HepG2 (cell line): ENCODE measurements around the gene DUS2. TPM values are rescaled to one million over a fixed set of nuclear protein-coding genes. Genes with fewer than 3 reads are reported as not detected.

Source experiments
- BHLHE40 ChIP-seq: IDR thresholded peaks from 2 replicates; pipeline ENCODE4 v1.6.1; 2011; ENCODE audit warnings: low read length, improper control_type of control experiment
- IRF2 ChIP-seq: IDR thresholded peaks from 2 replicates; pipeline ENCODE4 v1.6.1; 2018; ENCODE audit warnings: missing genetic modification reagents, missing compliant biosample characterization
- IRF9 ChIP-seq: sonication (generic); formaldehyde crosslinking; IDR thresholded peaks from 2 replicates; pipeline ENCODE4 v1.8.0; 2022; ENCODE audit warnings: missing genetic modification reagents, mild to moderate bottlenecking, borderline replicate concordance
- MEIS1 ChIP-seq: sonication (generic); formaldehyde crosslinking; IDR thresholded peaks from 2 replicates; pipeline ENCODE4 v1.9.0; 2021; ENCODE audit warnings: mild to moderate bottlenecking, missing genetic modification reagents, moderate library complexity, borderline replicate concordance
- PPARG ChIP-seq: conservative IDR thresholded peaks from 2 replicates; pipeline ENCODE4 v1.6.1; 2016; ENCODE audit warnings: missing biosample characterization, missing genetic modification reagents
- RFX5 ChIP-seq: IDR thresholded peaks from 2 replicates; pipeline ENCODE4 v1.6.1; 2011; ENCODE audit warnings: low read depth, low read length, improper control_type of control experiment
- SIX1 ChIP-seq: sonication (generic); formaldehyde crosslinking; IDR thresholded peaks from 2 replicates; pipeline ENCODE4 v1.4.0; 2020; ENCODE audit warnings: missing genetic modification reagents, borderline replicate concordance
- SP1 ChIP-seq, 2 experiments: fragments of 450-650 bp in 1 of 2; sonication (generic) in 1 of 2; formaldehyde crosslinking in 1 of 2; IDR thresholded peaks; 2 replicates each; pipeline versions ENCODE4 v1.4.0 to v1.6.1; 2016 to 2020; ENCODE audit warnings: missing genetic modification reagents in 1 of 2
- TRIM24 ChIP-seq: sonication (generic); formaldehyde crosslinking; IDR thresholded peaks from 2 replicates; pipeline ENCODE4 v1.8.0; 2022; ENCODE audit warnings: mild to moderate bottlenecking, missing genetic modification reagents
- ZBTB20 ChIP-seq: sonication (generic); formaldehyde crosslinking; IDR thresholded peaks from 2 replicates; pipeline ENCODE4 v1.8.1; 2023; ENCODE audit warnings: missing genetic modification reagents, low read depth, mild to moderate bottlenecking, borderline replicate concordance
- ZFP36L1 ChIP-seq: sonication (generic); formaldehyde crosslinking; IDR thresholded peaks from 2 replicates; pipeline ENCODE4 v1.8.0; 2022; ENCODE audit warnings: mild to moderate bottlenecking, missing genetic modification reagents, moderate library complexity
- ZNF20 ChIP-seq: sonication (generic); formaldehyde crosslinking; IDR thresholded peaks from 2 replicates; pipeline ENCODE4 v1.4.0; 2020; ENCODE audit warnings: mild to moderate bottlenecking, moderate library complexity, missing genetic modification reagents
- ZNF256 ChIP-seq: sonication (generic); formaldehyde crosslinking; conservative IDR thresholded peaks from 2 replicates; pipeline ENCODE4 v1.4.0; 2020; ENCODE audit warnings: missing genetic modification reagents
- ZNF326 ChIP-seq: sonication (generic); formaldehyde crosslinking; IDR thresholded peaks from 2 replicates; pipeline ENCODE4 v1.4.0; 2020; ENCODE audit warnings: missing genetic modification reagents, borderline replicate concordance
- ZNF33B ChIP-seq: sonication (generic); formaldehyde crosslinking; IDR thresholded peaks from 2 replicates; pipeline ENCODE4 v1.5.1; 2020; ENCODE audit warnings: mild to moderate bottlenecking, missing genetic modification reagents
- ZNF350 ChIP-seq: sonication (generic); formaldehyde crosslinking; IDR thresholded peaks from 2 replicates; pipeline ENCODE4 v1.4.0; 2020; ENCODE audit warnings: mild to moderate bottlenecking, low read depth, missing genetic modification reagents, borderline replicate concordance
- ZNF788 ChIP-seq: sonication (generic); formaldehyde crosslinking; IDR thresholded peaks from 2 replicates; pipeline ENCODE4 v1.5.0; 2020; ENCODE audit warnings: mild to moderate bottlenecking, missing genetic modification reagents, borderline replicate concordance
- polyA plus RNA-seq, 8 experiments: library from polyadenylated mRNA; depleted of rRNA in 3 of 8; stranded (reverse) in 7 of 8; unstranded in 1 of 8; fragments of >200 nt; fragmentation: Illumina TruSeq in 4 of 8; extraction: Trizol in 4 of 8; gene quantifications; 2 replicates each; pipeline versions ENCODE4 v1.2.1 to v1.2.3, GENCODE V29; 2011 to 2016; ENCODE audit warnings: low read depth in 4 of 8, missing spikeins in 1 of 8, mixed read lengths in 1 of 8; ENCODE audit not compliant: insufficient read depth in 1 of 8
- total RNA-seq, 5 experiments: library from RNA; depleted of rRNA; stranded (reverse); fragments of >200 nt; fragmentation: Illumina TruSeq; extraction: Trizol; gene quantifications; 2 replicates each; pipeline ENCODE4 v1.2.3, GENCODE V29; 2016; ENCODE audit warnings: low read depth in 1 of 5
- TF ChIP-seq, protein P1 (sequence below): sonication (generic); formaldehyde crosslinking; IDR thresholded peaks from 2 replicates; pipeline ENCODE4 v1.5.0; 2020; ENCODE audit warnings: mild to moderate bottlenecking, missing genetic modification reagents, borderline replicate concordance
- TF ChIP-seq, protein P2 (sequence below): IDR thresholded peaks from 2 replicates; pipeline ENCODE4 v1.6.1; 2016; ENCODE audit warnings: mild to moderate bottlenecking
- TF ChIP-seq, protein P3 (sequence below): sonication (generic); formaldehyde crosslinking; IDR thresholded peaks from 2 replicates; pipeline ENCODE4 v1.4.0; 2020; ENCODE audit warnings: low read depth, mild to moderate bottlenecking, missing genetic modification reagents

Gene DUS2
- total and polyA plus RNA-seq, 2 of the 13 experiments (the other 11 are each of a cell fraction or from before 2014, with no cell fraction given), result 17.8 to 25.1 TPM

GRCh38 chr16:68040506-68041288 is 17.6 kb downstream of the DUS2 start (continued):
- TF ChIP-seq, protein P1, sequence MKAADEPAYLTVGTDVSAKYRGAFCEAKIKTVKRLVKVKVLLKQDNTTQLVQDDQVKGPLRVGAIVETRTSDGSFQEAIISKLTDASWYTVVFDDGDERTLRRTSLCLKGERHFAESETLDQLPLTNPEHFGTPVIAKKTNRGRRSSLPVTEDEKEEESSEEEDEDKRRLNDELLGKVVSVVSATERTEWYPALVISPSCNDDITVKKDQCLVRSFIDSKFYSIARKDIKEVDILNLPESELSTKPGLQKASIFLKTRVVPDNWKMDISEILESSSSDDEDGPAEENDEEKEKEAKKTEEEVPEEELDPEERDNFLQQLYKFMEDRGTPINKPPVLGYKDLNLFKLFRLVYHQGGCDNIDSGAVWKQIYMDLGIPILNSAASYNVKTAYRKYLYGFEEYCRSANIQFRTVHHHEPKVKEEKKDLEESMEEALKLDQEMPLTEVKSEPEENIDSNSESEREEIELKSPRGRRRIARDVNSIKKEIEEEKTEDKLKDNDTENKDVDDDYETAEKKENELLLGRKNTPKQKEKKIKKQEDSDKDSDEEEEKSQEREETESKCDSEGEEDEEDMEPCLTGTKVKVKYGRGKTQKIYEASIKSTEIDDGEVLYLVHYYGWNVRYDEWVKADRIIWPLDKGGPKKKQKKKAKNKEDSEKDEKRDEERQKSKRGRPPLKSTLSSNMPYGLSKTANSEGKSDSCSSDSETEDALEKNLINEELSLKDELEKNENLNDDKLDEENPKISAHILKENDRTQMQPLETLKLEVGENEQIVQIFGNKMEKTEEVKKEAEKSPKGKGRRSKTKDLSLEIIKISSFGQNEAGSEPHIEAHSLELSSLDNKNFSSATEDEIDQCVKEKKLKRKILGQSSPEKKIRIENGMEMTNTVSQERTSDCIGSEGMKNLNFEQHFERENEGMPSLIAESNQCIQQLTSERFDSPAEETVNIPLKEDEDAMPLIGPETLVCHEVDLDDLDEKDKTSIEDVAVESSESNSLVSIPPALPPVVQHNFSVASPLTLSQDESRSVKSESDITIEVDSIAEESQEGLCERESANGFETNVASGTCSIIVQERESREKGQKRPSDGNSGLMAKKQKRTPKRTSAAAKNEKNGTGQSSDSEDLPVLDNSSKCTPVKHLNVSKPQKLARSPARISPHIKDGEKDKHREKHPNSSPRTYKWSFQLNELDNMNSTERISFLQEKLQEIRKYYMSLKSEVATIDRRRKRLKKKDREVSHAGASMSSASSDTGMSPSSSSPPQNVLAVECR, result peak; percentile 42; the same call in 1 of the 2 replicates
- TF ChIP-seq IRF9, result no peak
- no peak for TF ChIP-seq PPARG (CRISPR knock-in tag)
- no peak for TF ChIP-seq ZNF256 (CRISPR knock-in tag)
- peak; percentile 40; the same call in 1 of the 2 replicates for TF ChIP-seq ZNF350
- no peak for TF ChIP-seq ZNF33B (CRISPR knock-in tag)
- TF ChIP-seq ZNF326 (CRISPR knock-in tag), result no peak
- no peak for TF ChIP-seq SIX1
- TF ChIP-seq MEIS1, result peak; percentile 43; the same call in 1 of the 2 replicates
- TF ChIP-seq, protein P2, sequence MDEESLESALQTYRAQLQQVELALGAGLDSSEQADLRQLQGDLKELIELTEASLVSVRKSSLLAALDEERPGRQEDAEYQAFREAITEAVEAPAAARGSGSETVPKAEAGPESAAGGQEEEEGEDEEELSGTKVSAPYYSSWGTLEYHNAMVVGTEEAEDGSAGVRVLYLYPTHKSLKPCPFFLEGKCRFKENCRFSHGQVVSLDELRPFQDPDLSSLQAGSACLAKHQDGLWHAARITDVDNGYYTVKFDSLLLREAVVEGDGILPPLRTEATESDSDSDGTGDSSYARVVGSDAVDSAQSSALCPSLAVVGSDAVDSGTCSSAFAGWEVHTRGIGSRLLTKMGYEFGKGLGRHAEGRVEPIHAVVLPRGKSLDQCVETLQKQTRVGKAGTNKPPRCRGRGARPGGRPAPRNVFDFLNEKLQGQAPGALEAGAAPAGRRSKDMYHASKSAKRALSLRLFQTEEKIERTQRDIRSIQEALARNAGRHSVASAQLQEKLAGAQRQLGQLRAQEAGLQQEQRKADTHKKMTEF (CRISPR knock-in tag), result peak; percentile 59; the same call in 1 of the 2 replicates
- TF ChIP-seq TRIM24 (CRISPR knock-in tag), result no peak
- peak; percentile 51; the same call in 1 of the 2 replicates for TF ChIP-seq ZNF788
- TF ChIP-seq SP1 (IDR thresholded peaks at IDR 0.05), result no peak
- no peak for TF ChIP-seq SP1 (CRISPR knock-in tag; IDR thresholded peaks at IDR 0.05)
- no peak for TF ChIP-seq ZNF20 (CRISPR knock-in tag)
- TF ChIP-seq, protein P3, sequence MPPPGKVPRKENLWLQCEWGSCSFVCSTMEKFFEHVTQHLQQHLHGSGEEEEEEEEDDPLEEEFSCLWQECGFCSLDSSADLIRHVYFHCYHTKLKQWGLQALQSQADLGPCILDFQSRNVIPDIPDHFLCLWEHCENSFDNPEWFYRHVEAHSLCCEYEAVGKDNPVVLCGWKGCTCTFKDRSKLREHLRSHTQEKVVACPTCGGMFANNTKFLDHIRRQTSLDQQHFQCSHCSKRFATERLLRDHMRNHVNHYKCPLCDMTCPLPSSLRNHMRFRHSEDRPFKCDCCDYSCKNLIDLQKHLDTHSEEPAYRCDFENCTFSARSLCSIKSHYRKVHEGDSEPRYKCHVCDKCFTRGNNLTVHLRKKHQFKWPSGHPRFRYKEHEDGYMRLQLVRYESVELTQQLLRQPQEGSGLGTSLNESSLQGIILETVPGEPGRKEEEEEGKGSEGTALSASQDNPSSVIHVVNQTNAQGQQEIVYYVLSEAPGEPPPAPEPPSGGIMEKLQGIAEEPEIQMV, result 0 out of 2 replicates have a peak, but pooled peaks have one; percentile 42
- no peak for TF ChIP-seq ZFP36L1 (CRISPR knock-in tag)
- TF ChIP-seq IRF2 (CRISPR knock-in tag), result no peak
- TF ChIP-seq RFX5, result no peak
- peak; percentile 21; the same call in 1 of the 2 replicates for TF ChIP-seq ZBTB20 (CRISPR knock-in tag)
- no peak; the same call in 1 of the 2 replicates for TF ChIP-seq BHLHE40
